Body of pancreas (tissue), 4 donors: ENCODE measurements around the gene NEDD4.

Experiments
- POLR2A ChIP-seq, 3 donors: fragments of 450-650 bp; IDR thresholded peaks; one replicate each; pipeline ENCODE4 v1.6.1; 2016; ENCODE audit warnings: antibody characterized with exemption in 3 of 3, mild to moderate bottlenecking in 2 of 3
- TF ChIP-seq, protein P1 (sequence below), 7 experiments: fragments of 450-650 bp in 4 of 7; fragments of 200-600 bp in 3 of 7; sonication (generic) in 3 of 7; IDR thresholded peaks; one replicate each; pipeline ENCODE4 v1.5.1; 2016 to 2019; ENCODE audit warnings: antibody characterized with exemption in 7 of 7

DNA sequence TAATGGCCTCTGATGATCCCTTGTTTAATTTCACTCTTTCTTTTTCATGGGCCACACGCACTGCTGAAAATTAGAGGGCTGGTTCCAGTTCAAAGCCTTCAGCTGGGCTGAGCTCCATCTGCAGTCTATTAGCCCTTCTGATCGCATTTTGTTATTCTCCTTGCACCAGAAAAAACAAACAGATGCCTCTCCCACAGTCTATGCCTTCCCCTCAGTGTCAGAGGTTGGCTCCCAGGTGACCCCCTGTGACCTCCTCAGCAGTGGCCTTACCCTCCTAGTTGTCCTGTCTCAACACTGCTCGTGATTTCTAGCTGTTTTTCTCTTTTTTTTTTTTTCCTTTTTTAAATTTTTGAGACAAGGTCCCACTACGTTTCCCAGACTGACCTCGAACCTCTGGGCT, 173.4 kb downstream of the NEDD4 start:
- TF ChIP-seq, protein P1, sequence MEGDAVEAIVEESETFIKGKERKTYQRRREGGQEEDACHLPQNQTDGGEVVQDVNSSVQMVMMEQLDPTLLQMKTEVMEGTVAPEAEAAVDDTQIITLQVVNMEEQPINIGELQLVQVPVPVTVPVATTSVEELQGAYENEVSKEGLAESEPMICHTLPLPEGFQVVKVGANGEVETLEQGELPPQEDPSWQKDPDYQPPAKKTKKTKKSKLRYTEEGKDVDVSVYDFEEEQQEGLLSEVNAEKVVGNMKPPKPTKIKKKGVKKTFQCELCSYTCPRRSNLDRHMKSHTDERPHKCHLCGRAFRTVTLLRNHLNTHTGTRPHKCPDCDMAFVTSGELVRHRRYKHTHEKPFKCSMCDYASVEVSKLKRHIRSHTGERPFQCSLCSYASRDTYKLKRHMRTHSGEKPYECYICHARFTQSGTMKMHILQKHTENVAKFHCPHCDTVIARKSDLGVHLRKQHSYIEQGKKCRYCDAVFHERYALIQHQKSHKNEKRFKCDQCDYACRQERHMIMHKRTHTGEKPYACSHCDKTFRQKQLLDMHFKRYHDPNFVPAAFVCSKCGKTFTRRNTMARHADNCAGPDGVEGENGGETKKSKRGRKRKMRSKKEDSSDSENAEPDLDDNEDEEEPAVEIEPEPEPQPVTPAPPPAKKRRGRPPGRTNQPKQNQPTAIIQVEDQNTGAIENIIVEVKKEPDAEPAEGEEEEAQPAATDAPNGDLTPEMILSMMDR (IDR thresholded peaks at IDR 0.05) = no peak
- no peak for TF ChIP-seq POLR2A (IDR thresholded peaks at IDR 0.05)
